AG09309 (cell line): Measurements from ENCODE around the gene ZNF467.

Experiments used
- DNase-seq: peaks from one replicate; pipeline ENCODE4 v3.0.0-alpha.2; 2010; ENCODE audit warnings: low read depth
- H3K4me3 ChIP-seq: 2 replicates; pipeline ENCODE4 v1.5.1; 2011; ENCODE audit warnings: mild to moderate bottlenecking, low read depth, low read length, moderate library complexity; ENCODE audit not compliant: control insufficient read depth
- CTCF ChIP-seq: IDR thresholded peaks from 2 replicates; pipeline ENCODE4 v1.5.1; 2011; ENCODE audit warnings: mild to moderate bottlenecking, low read depth, low read length, inconsistent platforms; ENCODE audit not compliant: insufficient read depth, control insufficient read depth; ENCODE audit errors: missing control alignments

The ZNF467 gene

GRCh38 chr7:149819141-149819960 is 46.0 kb upstream of the ZNF467 start:
- no peak for TF ChIP-seq CTCF
- H3K4me3 ChIP-seq: no peak overlapping the region
- no peak for DNase-seq

GRCh38 chr7:149818536-149818840 is 45.1 kb upstream of the ZNF467 start:
- H3K4me3 ChIP-seq: no peak overlapping the region
- DNase-seq: no peak
- no peak for TF ChIP-seq CTCF

DNA sequence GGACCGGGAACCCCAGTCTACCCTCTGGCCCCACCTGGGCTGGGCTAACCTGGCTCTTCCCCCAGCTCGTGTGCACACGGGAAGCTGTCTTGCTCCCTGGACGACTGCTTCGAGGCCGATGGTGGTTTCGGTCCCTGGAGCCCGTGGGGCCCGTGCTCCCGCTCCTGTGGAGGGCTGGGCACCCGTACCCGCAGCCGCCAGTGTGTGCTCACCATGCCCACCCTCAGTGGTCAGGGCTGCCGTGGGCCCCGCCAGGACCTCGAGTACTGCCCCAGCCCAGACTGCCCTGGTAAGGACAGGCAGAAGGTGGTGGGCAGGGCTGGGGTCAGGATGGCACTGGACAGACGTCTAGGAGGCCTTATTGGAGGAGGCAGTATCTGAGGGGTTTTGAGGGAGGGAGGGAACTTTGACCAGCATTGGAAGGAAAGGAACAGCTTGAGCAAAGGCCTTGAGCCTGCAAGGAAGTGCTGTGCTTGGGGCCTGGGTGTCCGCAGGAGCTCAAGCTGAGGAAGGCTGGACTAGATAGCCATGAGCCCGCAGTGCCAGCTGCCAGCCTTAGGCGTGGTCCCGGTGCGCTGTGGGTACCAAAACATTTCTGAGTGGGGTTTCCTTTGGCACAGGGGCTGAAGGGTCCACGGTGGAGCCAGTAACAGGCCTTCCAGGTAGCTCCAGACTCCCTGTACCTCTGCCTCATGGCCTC is 44.6 kb upstream of the ZNF467 start:
- TF ChIP-seq CTCF: no peak
- no peak for DNase-seq
- no peak overlapping the region for H3K4me3 ChIP-seq

DNA sequence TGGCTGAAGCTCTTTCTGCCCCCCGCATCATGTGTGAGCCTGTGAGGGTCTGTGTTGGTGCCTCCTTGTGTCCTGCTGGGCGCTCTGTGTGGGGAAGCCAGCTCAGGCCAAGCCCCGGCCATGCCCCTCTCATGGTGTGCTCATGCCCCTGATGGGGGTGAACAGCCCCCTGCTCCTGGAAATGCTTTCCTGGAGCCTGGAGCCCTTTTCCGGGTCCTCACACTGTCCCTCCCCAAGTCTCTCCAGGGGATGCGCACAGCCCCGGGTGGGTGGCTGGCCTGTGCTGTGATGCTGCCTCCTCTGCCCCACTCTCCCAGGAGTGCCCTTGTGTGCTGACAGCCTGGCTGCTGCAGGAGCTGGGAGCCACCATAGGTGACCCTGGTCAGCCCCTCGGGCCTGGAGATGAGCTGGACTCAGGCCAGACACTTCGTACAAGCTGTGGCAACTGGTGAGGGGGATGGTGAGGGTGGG is 43.9 kb upstream of the ZNF467 start:
- no peak for TF ChIP-seq CTCF
- no peak for DNase-seq
- H3K4me3 ChIP-seq: no peak overlapping the region

DNA sequence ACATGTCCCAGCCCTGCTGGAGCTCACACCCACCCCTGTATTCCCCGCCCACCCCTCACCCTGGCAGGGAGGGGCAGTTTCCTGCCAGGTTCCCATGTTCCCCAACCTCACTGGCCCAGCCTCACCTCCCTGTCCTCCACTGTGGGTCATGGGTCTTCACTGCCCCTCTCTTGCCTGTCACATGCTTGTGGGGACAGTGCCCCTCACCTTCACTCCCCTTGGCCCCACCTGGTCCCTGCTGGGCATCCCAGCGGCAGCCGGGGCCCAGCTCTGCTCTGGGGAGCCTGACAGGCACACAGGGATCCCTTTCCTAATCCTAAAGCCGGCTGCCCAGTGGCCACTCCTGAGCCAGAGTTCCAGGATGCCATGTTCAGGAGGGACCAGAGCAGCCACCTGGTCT is 43.4 kb upstream of the ZNF467 start:
- TF ChIP-seq CTCF: no peak
- no peak for DNase-seq
- H3K4me3 ChIP-seq: no peak overlapping the region

GRCh38 chr7:149816267-149816751 is 42.9 kb upstream of the ZNF467 start:
- no peak overlapping the region for H3K4me3 ChIP-seq
- no peak for DNase-seq
- TF ChIP-seq CTCF: no peak
